ENCODE data around the gene BCKDHB.

BCKDHB gene

DNA sequence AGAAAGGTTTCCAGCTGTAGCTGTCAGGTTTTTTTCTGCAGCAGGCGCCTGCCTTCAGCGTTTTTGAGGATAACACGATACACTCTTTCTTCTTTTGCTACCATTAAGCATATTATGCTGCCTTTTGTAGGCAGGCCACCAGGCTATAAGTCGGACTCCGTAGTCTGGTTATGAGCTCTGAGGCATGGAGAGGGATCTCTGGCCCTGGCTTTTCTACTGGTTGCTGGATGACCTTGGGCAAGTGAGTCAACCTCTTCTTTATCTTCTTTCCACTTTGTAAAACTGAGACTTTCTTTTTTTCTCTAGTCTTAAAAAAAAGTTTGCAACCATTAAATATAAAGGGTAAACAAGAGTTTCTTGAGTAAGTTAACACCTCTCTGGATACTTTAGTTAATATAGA is 120.2 kb downstream of the BCKDHB start:
- ATAC-seq (ENCODE audit: low read depth) = no peak
- DNase-seq (ENCODE audit: low spot score) = no peak
- no peak overlapping the region for H3K27ac ChIP-seq (ENCODE audit: poor library complexity, severe bottlenecking)
- TF ChIP-seq CTCF (IDR thresholded peaks at IDR 0.05; ENCODE audit: poor library complexity, severe bottlenecking) = no peak
- no peaks in the 10 kb centered on the region for H3K4me1 ChIP-seq (ENCODE audit: insufficient read depth, poor library complexity, severe bottlenecking)
- no peaks in the 10 kb centered on the region for H3K9me3 ChIP-seq (ENCODE audit: severe bottlenecking)
- H3K4me3 ChIP-seq (ENCODE audit: severe bottlenecking) = no peak overlapping the region
- no peaks in the 10 kb centered on the region for H3K27me3 ChIP-seq (ENCODE audit: insufficient read depth, poor library complexity, severe bottlenecking)
- H3K36me3 ChIP-seq (ENCODE audit: low read depth) = no peaks in the 10 kb centered on the region

- Histone ChIP-seq H3K9me3 (ENCODE audit: severe bottlenecking) (no peaks in the 10 kb centered on the region), H3K27ac (ENCODE audit: poor library complexity, severe bottlenecking) (no peak overlapping the region), H3K36me3 (ENCODE audit: low read depth) (no peaks in the 10 kb centered on the region), H3K4me1 (ENCODE audit: insufficient read depth, poor library complexity, severe bottlenecking) (no peaks in the 10 kb centered on the region), H3K4me3 (ENCODE audit: severe bottlenecking) (no peak overlapping the region), H3K27me3 (ENCODE audit: insufficient read depth, poor library complexity, severe bottlenecking) (no peaks in the 10 kb centered on the region)
- no peak for TF ChIP-seq CTCF (IDR thresholded peaks at IDR 0.05; ENCODE audit: poor library complexity, severe bottlenecking)
- no peak for ATAC-seq (ENCODE audit: low read depth)
- no peak for DNase-seq (ENCODE audit: low spot score)
Observed at GRCh38 chr6:80227545-80228105, 121.2 kb downstream of the BCKDHB start.

GRCh38 chr6:80233262-80233661 is 126.8 kb downstream of the BCKDHB start:
- no peak overlapping the region for H3K4me3 ChIP-seq (ENCODE audit: severe bottlenecking)
- H3K4me1 ChIP-seq (ENCODE audit: insufficient read depth, poor library complexity, severe bottlenecking) = no peaks in the 10 kb centered on the region

GRCh38 chr6:80233958-80234357 is 127.5 kb downstream of the BCKDHB start:
- H3K36me3 ChIP-seq (ENCODE audit: low read depth) = no peaks in the 10 kb centered on the region; the same call in 1 of the 2 replicates
- no peaks in the 10 kb centered on the region for H3K27me3 ChIP-seq (ENCODE audit: insufficient read depth, poor library complexity, severe bottlenecking)
- H3K4me1 ChIP-seq (ENCODE audit: insufficient read depth, poor library complexity, severe bottlenecking) = no peaks in the 10 kb centered on the region
- H3K4me3 ChIP-seq (ENCODE audit: severe bottlenecking) = no peak overlapping the region
- DNase-seq (ENCODE audit: low spot score) = no peak
- no peak overlapping the region for H3K27ac ChIP-seq (ENCODE audit: poor library complexity, severe bottlenecking)
- no peak for TF ChIP-seq CTCF (IDR thresholded peaks at IDR 0.05; ENCODE audit: poor library complexity, severe bottlenecking)
- ATAC-seq (ENCODE audit: low read depth) = no peak
- H3K9me3 ChIP-seq (ENCODE audit: severe bottlenecking) = no peaks in the 10 kb centered on the region

More at GRCh38 chr6:80233262-80233661, 126.8 kb downstream of the BCKDHB start:
- DNase-seq (ENCODE audit: low spot score) = no peak
- H3K27me3 ChIP-seq (ENCODE audit: insufficient read depth, poor library complexity, severe bottlenecking) = no peaks in the 10 kb centered on the region
- TF ChIP-seq CTCF (IDR thresholded peaks at IDR 0.05; ENCODE audit: poor library complexity, severe bottlenecking) = no peak
- no peak overlapping the region for H3K27ac ChIP-seq (ENCODE audit: poor library complexity, severe bottlenecking)
- no peaks in the 10 kb centered on the region for H3K9me3 ChIP-seq (ENCODE audit: severe bottlenecking)
- H3K36me3 ChIP-seq (ENCODE audit: low read depth) = no peaks in the 10 kb centered on the region; the same call in 1 of the 2 replicates
- ATAC-seq (ENCODE audit: low read depth) = no peak

DNA sequence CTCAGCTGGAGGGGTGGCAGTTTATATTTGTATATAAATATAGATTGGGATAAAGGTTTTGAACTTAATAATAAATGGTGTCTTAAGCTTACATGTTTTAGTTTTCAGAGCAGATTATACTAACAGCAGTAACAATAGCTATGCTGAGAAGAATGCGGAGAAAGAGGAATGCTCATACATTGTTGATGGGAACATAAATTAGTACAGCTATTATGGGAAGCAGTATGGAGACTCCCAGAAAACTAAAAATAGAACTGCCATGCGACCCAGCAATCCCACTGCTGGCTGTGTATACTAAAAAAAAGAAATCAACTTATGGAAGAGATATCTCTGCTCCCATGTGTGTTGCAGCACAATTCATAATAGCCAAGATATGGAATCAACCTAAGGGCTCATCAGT is 127.9 kb downstream of the BCKDHB start:
- TF ChIP-seq CTCF (IDR thresholded peaks at IDR 0.05; ENCODE audit: poor library complexity, severe bottlenecking) = no peak
- no peak for ATAC-seq (ENCODE audit: low read depth)
- no peaks in the 10 kb centered on the region for H3K4me1 ChIP-seq (ENCODE audit: insufficient read depth, poor library complexity, severe bottlenecking)
- H3K27me3 ChIP-seq (ENCODE audit: insufficient read depth, poor library complexity, severe bottlenecking) = no peaks in the 10 kb centered on the region
- H3K36me3 ChIP-seq (ENCODE audit: low read depth) = no peaks in the 10 kb centered on the region; the same call in 1 of the 2 replicates
- no peak overlapping the region for H3K27ac ChIP-seq (ENCODE audit: poor library complexity, severe bottlenecking)
- no peak overlapping the region for H3K4me3 ChIP-seq (ENCODE audit: severe bottlenecking)
- H3K9me3 ChIP-seq (ENCODE audit: severe bottlenecking) = no peaks in the 10 kb centered on the region
- no peak for DNase-seq (ENCODE audit: low spot score)
